Body of pancreas (tissue), 4 donors: ENCODE results near the gene PRODH2. TPM values are rescaled to one million over a fixed set of nuclear protein-coding genes. Genes with fewer than 3 reads are reported as not detected.

ENCODE experiments used
- ATAC-seq: fragments of 150-250 bp; one replicate; pipeline ENCODE4 v1.9.1; 2016
- DNase-seq, 4 donors: peaks; one replicate each; pipeline ENCODE4 v3.0.0-alpha.2; 2019
- H3K27ac ChIP-seq, 4 donors: fragments of 200-600 bp; sonication (generic); 1 replicate in 3 of 4; 2 replicates in 1 of 4; pipeline versions ENCODE4 v1.5.1 to v1.6.1; 2016 to 2019; ENCODE audit warnings: mild to moderate bottlenecking in 1 of 4, mixed read lengths in 1 of 4, moderate library complexity in 1 of 4
- H3K27me3 ChIP-seq, 2 donors: fragments of 200-600 bp; sonication (generic); one replicate each; pipeline ENCODE4 v1.6.0; 2016; ENCODE audit warnings: mild to moderate bottlenecking in 1 of 2
- H3K36me3 ChIP-seq, 2 donors: fragments of 200-600 bp; sonication (generic); replicated peaks in 1 of 2; 2 replicates each; pipeline ENCODE4 v1.5.1; 2016; ENCODE audit warnings: low read depth in 2 of 2; ENCODE audit not compliant: insufficient read depth in 1 of 2
- H3K4me1 ChIP-seq: fragments of 200-600 bp; sonication (generic); one replicate; pipeline ENCODE4 v1.6.0; 2016
- H3K4me3 ChIP-seq, 2 donors: fragments of 200-600 bp; sonication (generic); 1 replicate in 1 of 2; 2 replicates in 1 of 2; pipeline ENCODE4 v1.5.1; 2016 to 2019
- H3K9me3 ChIP-seq, 3 donors: fragments of 200-600 bp; sonication (generic); 1 replicate in 2 of 3; 2 replicates in 1 of 3; pipeline ENCODE4 v1.5.1; 2016
- POLR2A ChIP-seq, 3 donors: fragments of 450-650 bp; IDR thresholded peaks; one replicate each; pipeline ENCODE4 v1.6.1; 2016; ENCODE audit warnings: antibody characterized with exemption in 3 of 3, mild to moderate bottlenecking in 2 of 3
- WGBS, 2 donors: methylation state at CpG; one replicate each; pipeline ENCODE4 v1.1.5; 2017; 5-methylcytosine and 5-hydroxymethylcytosine counted together
- intact Hi-C: fragments of 100-400 bp; cut with DNase I; formaldehyde crosslinking; loops from one replicate; pipeline ENCODE4 v1.15.1; 2023
- total RNA-seq, 2 donors: library from RNA; depleted of rRNA; stranded (reverse); fragments of >200 nt; gene quantifications; one replicate each; pipeline ENCODE4 v1.1.0, GENCODE V29; 2016
- TF ChIP-seq, protein P1 (sequence below), 7 experiments: fragments of 450-650 bp in 4 of 7; fragments of 200-600 bp in 3 of 7; sonication (generic) in 3 of 7; IDR thresholded peaks; one replicate each; pipeline ENCODE4 v1.5.1; 2016 to 2019; ENCODE audit warnings: antibody characterized with exemption in 7 of 7

Gene PRODH2
- total RNA-seq, 2 donors from 2014 or later: 0.99 to 3.9 TPM

DNA sequence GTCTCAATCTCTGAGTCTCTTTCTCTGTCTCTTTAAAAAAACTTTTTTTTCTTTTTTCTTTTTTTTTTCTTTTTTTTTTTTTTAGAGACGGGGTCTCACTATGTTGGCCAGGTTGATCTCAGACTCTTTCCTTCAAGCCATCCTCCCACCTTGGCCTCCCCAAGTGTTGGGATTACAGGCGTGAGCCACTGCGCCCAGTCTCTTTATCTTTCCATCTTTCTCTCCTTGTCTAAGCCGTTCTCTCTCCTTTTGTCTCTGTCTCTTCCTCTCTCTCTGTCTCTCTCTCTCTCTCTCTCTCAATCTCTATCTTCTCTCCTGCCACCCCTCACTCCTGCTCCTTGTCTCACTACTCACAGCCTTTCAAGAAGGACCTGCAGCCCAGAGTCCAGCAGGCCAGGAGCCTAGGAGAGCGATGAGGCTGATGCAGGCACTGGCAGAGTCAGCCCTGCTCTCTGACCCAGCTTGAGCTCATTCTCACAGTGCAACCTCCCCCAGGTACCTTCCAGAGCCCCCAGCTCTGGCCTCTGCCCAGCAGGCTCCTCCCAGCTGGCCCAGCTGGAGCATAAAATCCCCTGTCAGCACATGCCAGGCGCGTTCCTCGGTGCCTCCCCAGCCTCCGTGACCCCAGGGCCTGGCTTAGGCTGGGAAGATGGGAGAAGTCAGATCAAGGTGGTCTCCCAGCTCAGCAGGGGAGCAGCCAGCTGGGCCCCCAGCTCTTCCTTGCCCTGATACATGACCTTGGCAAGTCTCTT is 39.6 kb upstream of the PRODH2 start, which contains the start of gene NPHS1:
Gene NPHS1, minus strand, starts transcription at position 476 of the 752 bp plus-strand sequence. CDS start 667 bp downstream, outside the sequence.
- Histone ChIP-seq H3K36me3 (no peaks in the 10 kb centered on the region), H3K27me3 (no peaks in the 10 kb centered on the region), H3K9me3 (no peaks in the 10 kb centered on the region), H3K27ac (peak within 1 kb of the TSS; percentile 62 to 89 (median 77)), H3K4me1 (peaks cover 56% of the 10 kb centered on the region), H3K4me3 (peak within 1 kb of the TSS; percentile 4)
- DNase-seq (peak in 2 of 4 donors; percentile 25 to 39), ATAC-seq (no peak)
- TF ChIP-seq, protein P1, sequence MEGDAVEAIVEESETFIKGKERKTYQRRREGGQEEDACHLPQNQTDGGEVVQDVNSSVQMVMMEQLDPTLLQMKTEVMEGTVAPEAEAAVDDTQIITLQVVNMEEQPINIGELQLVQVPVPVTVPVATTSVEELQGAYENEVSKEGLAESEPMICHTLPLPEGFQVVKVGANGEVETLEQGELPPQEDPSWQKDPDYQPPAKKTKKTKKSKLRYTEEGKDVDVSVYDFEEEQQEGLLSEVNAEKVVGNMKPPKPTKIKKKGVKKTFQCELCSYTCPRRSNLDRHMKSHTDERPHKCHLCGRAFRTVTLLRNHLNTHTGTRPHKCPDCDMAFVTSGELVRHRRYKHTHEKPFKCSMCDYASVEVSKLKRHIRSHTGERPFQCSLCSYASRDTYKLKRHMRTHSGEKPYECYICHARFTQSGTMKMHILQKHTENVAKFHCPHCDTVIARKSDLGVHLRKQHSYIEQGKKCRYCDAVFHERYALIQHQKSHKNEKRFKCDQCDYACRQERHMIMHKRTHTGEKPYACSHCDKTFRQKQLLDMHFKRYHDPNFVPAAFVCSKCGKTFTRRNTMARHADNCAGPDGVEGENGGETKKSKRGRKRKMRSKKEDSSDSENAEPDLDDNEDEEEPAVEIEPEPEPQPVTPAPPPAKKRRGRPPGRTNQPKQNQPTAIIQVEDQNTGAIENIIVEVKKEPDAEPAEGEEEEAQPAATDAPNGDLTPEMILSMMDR (IDR thresholded peaks at IDR 0.05): no peak
- peak in 1 of 3 donors; percentile 38 for TF ChIP-seq POLR2A (IDR thresholded peaks at IDR 0.05)
- intact Hi-C loops: no loop called here
- 27 to 41% methylated on average over 9 of the region's 9 CpGs for WGBS, 2 donors

DNA sequence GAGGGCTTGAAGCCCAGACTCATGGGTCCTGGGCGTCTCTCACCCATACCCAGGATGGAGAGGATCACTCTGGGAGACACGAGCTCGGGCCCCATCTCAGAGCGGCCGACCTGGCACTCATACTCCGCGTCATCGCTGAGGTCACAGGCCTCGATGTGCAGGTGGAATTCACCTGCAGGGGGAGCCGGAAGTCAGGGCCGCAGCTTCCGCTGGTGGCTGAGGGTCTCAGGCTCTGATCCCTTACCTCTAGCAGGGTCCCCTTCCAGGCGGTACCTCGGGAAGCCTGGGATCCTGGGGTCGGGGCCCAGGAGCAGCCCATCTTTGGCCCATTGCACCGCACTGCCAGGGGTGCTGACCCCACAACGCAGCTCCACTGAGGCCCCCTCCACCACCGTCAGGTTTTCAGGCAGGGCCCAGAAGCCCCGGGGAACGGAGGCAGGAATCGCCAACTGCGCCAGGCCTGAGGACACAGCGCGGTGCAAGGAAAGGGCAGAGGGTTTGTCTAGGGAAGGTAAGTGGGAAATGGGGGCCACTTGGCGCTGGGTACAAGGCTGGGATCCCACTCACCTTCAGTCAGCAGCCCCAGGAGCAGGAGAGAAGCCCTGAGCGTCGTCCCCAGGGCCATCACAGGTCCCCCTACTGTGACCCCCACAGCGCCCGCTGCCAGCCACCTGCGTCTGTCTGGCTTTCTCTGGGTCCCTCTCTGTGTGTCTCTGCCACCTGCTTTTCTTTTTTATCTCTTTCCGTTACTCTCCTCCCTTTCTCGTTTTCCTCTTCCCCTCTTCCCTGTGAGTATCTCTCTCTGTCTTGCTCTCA is 38.8 kb upstream of the PRODH2 start:
- H3K27me3 ChIP-seq: no peaks in the 10 kb centered on the region
- DNase-seq (peak; percentile 73 to 80 (median 74)), ATAC-seq (peak; percentile 41)
- intact Hi-C loops: no loop called here
- peak overlapping the region; percentile 62 to 89 (median 77) for H3K27ac ChIP-seq
- H3K36me3 ChIP-seq: no peaks in the 10 kb centered on the region
- 27 to 33% methylated on average over 13 to 32 of the region's 32 CpGs for WGBS, 2 donors
- peaks cover 57% of the 10 kb centered on the region for H3K4me1 ChIP-seq
- no peaks in the 10 kb centered on the region for H3K9me3 ChIP-seq
- TF ChIP-seq, protein P1 (IDR thresholded peaks at IDR 0.05): peak in 6 of 7 experiments; percentile 17 to 65 (median 48)
- peak in 2 of 3 donors; percentile 44 to 51 for TF ChIP-seq POLR2A (IDR thresholded peaks at IDR 0.05)
- H3K4me3 ChIP-seq: peak overlapping the region; percentile 2 to 4

DNA sequence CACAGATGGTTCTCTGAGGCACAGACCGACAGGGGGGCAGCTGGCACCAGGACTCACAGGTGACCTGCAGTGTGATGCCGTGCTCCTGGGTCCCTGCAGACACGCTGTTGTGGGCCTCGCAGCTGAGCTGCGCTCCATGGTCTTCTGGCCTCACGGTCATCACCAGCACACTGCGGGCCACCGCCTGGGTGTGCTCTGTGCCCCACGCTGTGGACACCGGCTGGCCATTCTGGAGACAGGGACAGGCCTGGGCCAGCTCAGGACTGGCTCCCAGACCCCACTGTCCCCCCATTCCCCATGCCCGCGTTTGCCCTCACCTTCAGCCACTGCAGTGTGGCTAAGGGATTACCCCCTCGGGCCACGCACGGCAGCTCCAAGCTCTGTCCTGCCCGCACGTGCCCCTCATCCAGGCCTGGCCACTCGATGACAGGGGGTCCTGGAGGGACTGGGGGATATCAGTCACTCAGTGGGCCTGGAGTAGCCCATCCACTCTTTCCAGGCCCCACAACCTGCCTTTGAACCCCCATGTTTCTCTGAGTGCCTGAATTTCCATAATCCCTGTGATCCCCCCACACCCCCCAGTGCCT is 36.4 kb upstream of the PRODH2 start:
- Histone ChIP-seq H3K4me3 (no peak overlapping the region), H3K4me1 (peaks cover 49% of the 10 kb centered on the region), H3K27me3 (no peaks in the 10 kb centered on the region), H3K27ac (no peak overlapping the region), H3K9me3 (no peaks in the 10 kb centered on the region), H3K36me3 (no peaks in the 10 kb centered on the region)
- WGBS, 2 donors: 88 to 97% methylated on average over 6 to 18 of the region's 18 CpGs
- TF ChIP-seq, protein P1 (IDR thresholded peaks at IDR 0.05): no peak
- no peak for TF ChIP-seq POLR2A (IDR thresholded peaks at IDR 0.05)
- DNase-seq (no peak), ATAC-seq (no peak)
- intact Hi-C loops: no loop called here

DNA sequence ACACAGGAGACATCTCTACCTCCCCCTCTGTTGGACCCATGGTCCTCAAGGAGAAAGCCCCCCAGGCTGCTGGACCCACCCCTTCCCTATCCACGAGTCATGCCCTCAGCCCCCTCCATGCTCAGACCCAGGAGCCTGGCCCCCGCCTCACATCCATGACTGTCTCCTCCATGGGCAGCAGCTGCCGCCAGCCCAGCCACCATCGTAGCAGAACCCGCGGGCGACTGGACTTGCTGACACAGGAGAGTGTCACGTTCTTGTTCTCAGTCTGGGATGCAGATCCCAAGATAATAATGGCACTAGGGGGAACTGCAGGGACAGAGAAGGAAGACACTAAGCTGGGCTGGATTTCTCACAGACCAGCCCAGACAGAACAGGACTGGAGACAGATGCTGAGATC is 35.8 kb upstream of the PRODH2 start:
- Histone ChIP-seq H3K4me3 (no peak overlapping the region), H3K27ac (peak overlapping the region in 1 of 4 donors; percentile 40), H3K4me1 (peaks cover 44% of the 10 kb centered on the region), H3K9me3 (no peaks in the 10 kb centered on the region), H3K27me3 (no peaks in the 10 kb centered on the region), H3K36me3 (no peaks in the 10 kb centered on the region)
- intact Hi-C loops: no loop called here
- ATAC-seq (no peak), DNase-seq (no peak)
- TF ChIP-seq POLR2A (IDR thresholded peaks at IDR 0.05): no peak
- TF ChIP-seq, protein P1 (IDR thresholded peaks at IDR 0.05): no peak
- WGBS, 2 donors: 83 to 85% methylated on average over 1 to 8 of the region's 8 CpGs
